K562 (cell line): ENCODE measurements around the gene C16orf78.

Experiments used
- FOXM1 ChIP-seq, 2 experiments: fragments of 450-650 bp in 1 of 2; sonication (generic) in 1 of 2; formaldehyde crosslinking in 1 of 2; IDR thresholded peaks; 2 replicates each; pipeline versions ENCODE4 v1.6.1 to v1.9.0; 2017 to 2022; ENCODE audit warnings: low read depth in 2 of 2, mild to moderate bottlenecking in 2 of 2, missing genetic modification reagents in 1 of 2, moderate library complexity in 1 of 2
- MAZ ChIP-seq, 2 experiments: fragments of 450-650 bp in 1 of 2; sonication (generic) in 1 of 2; formaldehyde crosslinking; IDR thresholded peaks in 1 of 2; conservative IDR thresholded peaks in 1 of 2; 2 replicates each; pipeline versions ENCODE4 v1.4.0 to v1.5.0; 2020; ENCODE audit warnings: mild to moderate bottlenecking in 1 of 2, missing genetic modification reagents in 1 of 2
- SMAD3 ChIP-seq: fragments of 450-650 bp; formaldehyde crosslinking; conservative IDR thresholded peaks from 2 replicates; pipeline ENCODE4 v1.4.0; 2020; ENCODE audit warnings: mild to moderate bottlenecking
- SUPT5H ChIP-seq: fragments of 450-650 bp; IDR thresholded peaks from 2 replicates; pipeline ENCODE4 v1.6.1; 2016
- ZBTB7A ChIP-seq: IDR thresholded peaks from 2 replicates; pipeline ENCODE4 v1.6.1; 2011; ENCODE audit warnings: low read depth, mild to moderate bottlenecking, low read length, moderate library complexity, borderline replicate concordance; ENCODE audit not compliant: control insufficient read depth
- ZFX ChIP-seq: sonication (generic); formaldehyde crosslinking; IDR thresholded peaks from 2 replicates; pipeline ENCODE4 v1.8.0; 2022; ENCODE audit warnings: mild to moderate bottlenecking, missing genetic modification reagents, moderate library complexity
- TF ChIP-seq, protein P1 (sequence below), 2 experiments: fragments of 450-650 bp in 1 of 2; sonication (generic) in 1 of 2; formaldehyde crosslinking; conservative IDR thresholded peaks; 2 replicates each; pipeline versions ENCODE4 v1.4.0 to v1.8.1; 2020 to 2022; ENCODE audit warnings: mild to moderate bottlenecking in 1 of 2, missing genetic modification reagents in 1 of 2

DNA sequence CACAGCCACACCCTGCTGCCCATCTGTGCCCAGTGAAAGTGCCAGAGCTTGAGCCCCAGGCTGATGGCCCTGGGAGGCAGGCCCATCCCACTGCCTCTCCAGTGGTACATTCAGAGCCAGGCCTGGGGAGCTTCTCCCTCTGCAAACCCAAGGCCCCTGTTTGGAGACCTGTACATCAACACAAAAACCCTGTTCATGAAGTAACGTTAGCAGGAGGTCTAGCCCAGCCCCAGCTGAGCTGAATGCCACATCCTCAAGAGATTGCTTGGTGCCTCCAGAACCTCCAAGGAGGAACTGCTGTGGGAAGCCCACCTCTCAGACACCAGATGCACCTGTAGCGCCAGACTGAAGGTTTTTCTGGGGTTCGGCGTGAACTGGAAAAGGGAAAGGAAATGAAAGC lies 31.5 kb downstream of the C16orf78 start:
- TF ChIP-seq, protein P1, sequence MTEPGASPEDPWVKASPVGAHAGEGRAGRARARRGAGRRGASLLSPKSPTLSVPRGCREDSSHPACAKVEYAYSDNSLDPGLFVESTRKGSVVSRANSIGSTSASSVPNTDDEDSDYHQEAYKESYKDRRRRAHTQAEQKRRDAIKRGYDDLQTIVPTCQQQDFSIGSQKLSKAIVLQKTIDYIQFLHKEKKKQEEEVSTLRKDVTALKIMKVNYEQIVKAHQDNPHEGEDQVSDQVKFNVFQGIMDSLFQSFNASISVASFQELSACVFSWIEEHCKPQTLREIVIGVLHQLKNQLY (CRISPR knock-in tag; conservative IDR thresholded peaks at IDR 0.05), result no peak
- TF ChIP-seq ZBTB7A (no peak), ZFX (CRISPR knock-in tag) (no peak), SMAD3 (CRISPR knock-in tag) (no peak), MAZ (CRISPR knock-in tag; conservative IDR thresholded peaks at IDR 0.05 in 1 of 2, IDR thresholded peaks at IDR 0.05 in 1 of 2) (no peak), FOXM1 (IDR thresholded peaks at IDR 0.05; ENCODE audit: low read depth) (no peak), FOXM1 (CRISPR knock-in tag; IDR thresholded peaks at IDR 0.05; ENCODE audit: low read depth) (no peak), SUPT5H (no peak)
